NCI-H2171 treated with DMSO at 0.1 percent for 48 hours (cell line): Measurements from ENCODE around the gene ATP6V1F.
A peak's percentile ranks its signal among the peaks of the same experiment; 100 is the strongest.

Source experiments
- DNase-seq: peaks from one replicate; lab custom pipeline; 2025; lab: John Stamatoyannopoulos, UW

ATP6V1F gene

DNA sequence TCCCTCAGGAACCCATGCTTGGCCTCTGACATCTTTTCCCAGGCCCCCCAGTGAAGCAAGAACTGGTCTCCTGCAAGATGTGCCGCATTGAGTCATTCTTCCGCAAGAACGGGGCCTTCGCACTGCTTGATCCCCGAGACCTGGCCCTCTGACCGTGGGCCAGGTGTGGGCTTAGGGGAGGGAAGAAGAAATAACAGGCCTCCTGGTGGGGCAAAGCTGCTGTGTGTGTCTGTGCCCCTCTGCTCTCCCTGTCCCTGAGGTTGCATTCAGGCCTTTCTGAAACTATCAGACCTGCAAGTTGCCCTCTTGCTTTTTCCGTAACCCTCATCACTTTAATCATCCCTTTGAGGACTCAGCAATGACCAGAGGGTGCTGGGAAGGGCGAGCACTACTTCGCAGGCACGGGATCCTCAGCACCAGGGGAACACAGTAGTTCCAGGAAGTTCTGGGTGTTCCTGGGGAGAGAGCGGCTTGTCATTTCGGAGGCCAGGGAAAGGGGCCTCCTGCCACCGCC is 6.0 kb downstream of the ATP6V1F start:
- DNase-seq: no peak

DNA sequence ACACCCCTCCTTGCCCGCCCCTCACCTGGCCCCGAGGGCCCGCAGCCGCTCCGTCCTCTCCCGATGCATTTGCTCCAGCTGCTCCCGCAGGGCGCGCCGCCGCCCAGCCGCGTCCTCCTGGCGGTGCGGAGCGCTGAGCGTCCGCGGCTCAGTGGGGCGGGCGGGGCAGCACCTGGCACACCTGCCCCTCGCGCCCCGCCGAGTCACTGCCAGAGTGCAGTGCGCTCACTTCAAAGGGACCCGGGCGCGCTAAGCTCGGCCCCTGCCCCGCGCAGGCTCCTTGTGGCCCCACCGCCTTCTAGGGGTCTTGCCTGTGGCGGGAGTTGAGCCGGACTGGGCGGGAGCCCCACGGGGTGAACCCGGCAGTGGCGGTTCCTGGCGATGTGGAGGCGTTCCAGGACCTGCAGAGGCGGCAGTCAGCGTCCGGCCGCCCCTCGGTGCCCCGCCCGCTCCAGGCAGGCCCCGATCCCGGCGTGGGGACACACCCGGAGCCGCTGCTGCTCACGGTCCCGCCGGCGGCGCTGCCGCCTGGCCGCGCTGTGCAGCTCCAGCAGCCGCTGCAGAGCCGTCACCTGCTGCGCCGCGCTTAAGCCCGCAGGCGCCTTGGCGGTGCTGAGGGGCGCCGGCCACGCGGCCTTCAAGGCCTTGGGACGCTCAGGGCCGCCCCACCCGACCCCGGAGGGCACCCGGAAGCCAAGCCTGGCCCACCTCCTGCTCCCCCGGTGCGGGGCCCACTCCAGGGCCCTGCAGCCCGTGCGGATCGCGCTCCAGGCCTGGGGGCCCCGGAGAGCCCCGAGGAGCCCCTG is 6.7 kb downstream of the ATP6V1F start:
- peak; percentile 60 for DNase-seq

DNA sequence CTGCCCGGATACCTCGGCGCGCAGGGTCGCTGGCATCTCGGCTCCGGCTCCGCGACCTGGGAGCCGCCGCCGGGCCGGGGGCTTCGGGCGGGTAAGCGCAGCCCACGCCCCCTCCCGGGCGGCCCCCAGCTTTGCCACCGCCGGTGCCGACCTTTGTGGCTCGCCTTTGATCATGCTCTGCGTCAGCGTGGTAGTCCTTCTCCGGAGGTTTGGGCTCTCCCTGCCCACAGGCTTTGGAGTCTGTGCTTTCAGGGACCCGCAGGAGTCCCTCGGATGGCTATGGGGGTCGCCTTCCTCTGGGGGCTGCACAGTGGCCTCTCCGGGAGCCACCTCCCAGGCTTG is 7.3 kb downstream of the ATP6V1F start:
- no peak for DNase-seq

DNA sequence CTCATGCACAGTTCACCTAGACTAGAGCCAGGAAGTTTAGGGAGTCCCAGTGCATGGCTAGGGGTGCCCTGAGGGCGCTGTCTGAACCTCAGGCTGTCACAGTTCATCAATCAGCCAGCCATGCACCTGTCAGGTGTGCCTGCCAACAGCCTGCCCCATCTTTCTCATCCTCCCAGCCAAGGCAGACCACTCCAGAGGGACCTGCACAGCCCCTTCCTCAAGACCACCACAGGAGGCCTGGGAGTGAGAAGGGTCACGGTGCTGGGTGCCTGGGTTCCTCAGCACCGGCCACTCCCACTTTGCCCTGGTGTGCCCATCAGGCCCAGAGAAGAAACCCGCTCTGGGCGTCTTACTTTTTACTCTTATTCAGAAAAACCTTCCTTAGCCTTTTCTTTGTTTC is 8.4 kb downstream of the ATP6V1F start:
- DNase-seq: no peak

DNA sequence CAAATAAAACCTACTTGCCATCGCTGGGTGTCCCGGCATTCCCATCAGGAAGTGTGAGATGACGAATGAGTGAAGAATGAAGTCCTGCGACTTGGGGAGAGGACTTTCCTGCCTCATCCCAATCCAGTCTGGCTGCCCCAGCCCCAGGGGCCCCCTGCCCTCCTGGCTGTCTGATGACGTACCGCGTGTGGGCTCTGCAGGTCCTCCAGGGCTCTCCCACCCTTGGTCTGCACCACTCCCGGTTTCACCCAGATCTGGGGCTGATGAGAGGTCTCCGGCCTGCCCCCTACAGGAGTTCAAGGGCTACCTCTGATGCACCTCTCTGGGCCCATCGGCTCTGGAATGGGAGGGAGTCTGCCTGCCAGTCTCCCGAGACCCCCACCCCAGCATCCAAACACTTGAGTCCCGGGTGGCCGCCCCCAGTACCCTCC is 9.8 kb downstream of the ATP6V1F start:
- DNase-seq: no peak

DNA sequence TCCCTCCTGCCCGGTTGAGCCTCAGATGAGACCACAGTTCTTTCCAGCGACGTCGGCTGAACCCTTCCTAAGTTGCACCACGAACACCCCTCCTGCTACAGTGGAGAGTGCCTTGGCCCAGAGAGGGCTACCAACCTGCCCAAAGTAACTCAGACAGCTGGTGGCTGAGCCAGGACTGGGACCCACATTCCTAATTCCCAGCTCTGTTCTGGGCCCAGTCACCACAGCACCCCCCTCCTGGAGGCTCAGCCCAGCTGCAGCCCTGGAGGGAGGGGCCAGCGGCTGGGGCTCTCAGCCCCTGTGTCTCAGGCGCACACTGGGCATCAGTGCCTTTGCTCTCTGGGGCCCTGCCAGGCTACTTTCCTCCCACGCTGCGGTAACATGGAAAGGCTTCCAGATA is 10.6 kb downstream of the ATP6V1F start:
- DNase-seq: no peak

DNA sequence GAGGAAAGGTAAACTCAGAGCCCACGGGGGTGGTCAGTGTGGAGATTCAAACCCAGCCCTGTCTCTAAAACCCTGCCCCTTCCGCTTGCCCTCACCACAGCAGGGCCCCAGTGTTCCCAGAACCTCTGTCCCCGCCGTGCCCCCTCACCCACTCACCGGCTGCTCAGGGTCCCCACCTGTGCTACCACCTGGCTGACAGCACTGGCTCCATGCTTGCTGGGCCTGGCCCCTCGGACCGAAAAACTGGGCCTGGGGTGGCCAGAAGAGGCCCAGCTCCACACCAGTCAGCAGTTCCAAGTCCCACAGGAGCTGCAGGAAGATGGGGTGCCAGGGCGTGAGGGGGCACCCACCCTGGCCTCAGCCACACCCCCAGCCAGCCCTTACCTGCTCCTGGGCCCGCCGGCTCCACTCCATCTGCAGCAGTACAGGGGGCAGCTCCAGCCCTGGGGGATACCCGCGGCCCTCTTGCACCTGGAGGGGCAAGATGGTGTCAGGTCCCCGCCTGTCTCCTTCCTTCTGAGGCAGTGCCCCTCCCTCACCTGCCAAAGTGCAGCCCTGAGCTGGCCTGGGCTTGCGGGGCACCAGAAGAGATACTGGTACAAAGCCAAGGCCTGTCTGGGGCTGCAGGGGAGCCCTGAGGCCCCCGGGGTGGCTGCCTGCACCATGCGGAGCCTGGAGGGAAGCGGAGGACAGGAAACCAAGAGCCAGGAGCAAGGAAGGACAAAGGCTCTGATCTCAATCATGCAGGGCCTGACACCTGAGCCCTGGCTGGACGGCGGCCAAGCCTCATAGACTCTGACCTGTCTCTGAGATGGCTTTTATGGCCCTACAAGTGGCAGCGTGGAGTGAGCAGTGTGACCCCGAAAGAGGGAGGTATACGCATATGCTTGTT is 11.7 kb downstream of the ATP6V1F start:
- peak; percentile 18 for DNase-seq

DNA sequence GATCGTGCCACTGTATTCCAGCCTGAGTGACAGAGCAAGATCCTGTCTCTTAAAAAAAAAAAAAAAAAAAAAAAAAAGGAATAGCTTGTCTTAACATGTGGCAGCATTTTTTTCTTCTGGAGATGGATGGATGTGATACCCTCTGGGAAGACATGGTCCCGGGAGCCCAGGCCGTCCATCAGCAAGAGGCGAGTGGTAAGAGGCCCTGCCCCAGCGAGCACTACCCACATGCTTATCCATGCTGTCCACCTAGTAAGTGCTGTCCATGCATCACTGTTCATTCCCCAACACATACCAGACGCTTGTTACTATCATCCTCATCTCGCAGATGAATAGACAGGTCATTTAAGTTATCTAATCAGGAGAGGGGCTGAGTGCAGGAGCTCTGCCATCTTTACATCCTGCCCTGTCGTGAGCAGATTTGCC is 12.9 kb downstream of the ATP6V1F start:
- peak; percentile 43 for DNase-seq

DNA sequence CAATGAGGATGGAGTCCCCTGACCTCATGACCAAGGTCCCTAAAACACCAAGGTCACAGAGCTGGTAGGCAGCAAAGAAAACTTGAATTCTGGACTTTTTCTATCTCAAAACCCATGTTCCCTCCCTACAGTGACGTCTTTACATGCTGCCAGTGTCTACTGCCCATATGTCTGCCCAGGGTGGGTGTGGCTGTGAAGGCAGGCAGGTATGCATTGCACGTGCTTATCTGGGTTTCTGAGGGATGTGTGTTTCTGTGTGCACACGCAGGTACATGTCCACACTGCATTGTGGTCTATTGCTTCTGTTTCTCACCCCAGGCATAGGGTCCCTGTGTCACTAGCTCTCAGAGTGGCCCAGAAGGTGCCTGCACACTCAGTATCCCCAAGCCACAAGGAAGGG is 13.5 kb downstream of the ATP6V1F start:
- DNase-seq: no peak

DNA sequence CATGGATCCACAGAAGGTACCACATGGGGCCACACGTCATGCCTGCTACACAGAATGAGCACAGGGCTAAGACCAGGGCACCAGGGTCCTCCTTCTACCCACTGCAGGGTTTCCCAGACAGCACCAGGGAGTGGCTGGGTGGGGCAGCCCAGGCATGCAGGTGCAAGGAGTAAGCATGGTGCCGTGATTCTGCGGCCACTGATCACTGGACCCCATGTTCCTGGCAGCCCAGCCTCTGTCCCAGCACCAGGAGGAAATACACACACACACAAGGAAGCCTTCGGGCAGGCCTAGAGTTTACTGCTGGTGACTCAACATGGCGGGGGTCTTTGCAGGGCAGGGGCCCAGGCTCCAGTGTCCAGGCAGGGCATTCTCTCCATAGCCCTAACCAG is 13.9 kb downstream of the ATP6V1F start:
- DNase-seq: no peak

DNA sequence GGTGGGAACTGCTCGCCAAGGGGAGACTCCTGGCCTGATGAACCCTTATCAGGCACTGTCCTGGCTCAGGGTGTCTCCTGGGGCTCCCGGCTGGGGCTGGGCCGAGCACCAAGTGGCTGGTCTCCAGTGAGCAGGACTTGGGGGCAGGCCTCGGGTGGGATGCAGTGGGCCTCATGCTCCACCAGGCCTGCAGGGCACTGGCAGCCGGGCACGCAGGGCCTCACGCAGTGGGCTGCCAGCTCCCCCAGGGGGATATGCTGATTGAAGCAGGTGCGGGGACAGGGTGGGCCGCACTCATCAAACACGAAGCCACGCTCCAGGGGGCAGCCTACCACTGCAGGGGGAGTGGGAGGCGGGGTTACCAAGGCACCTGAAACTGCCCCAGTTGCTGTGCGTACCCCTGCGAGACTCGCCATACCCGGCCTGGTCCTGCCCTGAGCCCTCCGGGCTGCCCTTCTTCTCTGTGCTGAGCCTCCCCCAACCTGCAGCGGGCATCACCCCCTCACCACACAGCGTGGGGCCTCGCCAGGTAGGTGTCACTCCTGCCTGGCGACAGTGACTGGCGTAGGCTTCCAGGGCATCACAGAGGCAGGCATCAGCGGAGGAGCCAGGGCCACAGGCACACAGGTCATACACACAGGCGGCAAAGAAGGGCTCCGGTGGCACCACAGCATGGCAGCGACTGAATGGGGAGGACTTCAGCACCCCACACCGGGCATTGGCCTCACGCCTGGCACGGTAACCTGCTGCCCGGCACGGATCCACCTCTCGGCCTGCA is 14.5 kb downstream of the ATP6V1F start:
- DNase-seq: no peak

DNA sequence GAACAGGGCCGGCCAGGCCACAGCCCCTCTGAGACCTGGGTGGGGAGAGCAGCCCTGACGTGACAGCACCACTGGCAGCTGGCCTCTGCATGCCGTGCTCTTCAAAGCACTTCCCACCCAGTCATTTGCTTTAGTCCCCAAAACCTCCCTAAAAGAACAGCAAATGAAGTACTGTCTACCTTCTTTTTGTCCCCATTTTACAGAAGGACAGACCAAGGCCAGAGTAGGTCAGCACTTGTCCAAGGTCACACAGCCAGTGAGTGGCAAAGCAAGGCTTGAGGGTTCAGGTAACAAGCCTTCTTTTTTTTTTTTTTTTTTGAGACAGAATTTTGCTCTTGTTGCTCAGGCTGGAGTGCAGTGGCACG is 15.1 kb downstream of the ATP6V1F start:
- DNase-seq: no peak

DNA sequence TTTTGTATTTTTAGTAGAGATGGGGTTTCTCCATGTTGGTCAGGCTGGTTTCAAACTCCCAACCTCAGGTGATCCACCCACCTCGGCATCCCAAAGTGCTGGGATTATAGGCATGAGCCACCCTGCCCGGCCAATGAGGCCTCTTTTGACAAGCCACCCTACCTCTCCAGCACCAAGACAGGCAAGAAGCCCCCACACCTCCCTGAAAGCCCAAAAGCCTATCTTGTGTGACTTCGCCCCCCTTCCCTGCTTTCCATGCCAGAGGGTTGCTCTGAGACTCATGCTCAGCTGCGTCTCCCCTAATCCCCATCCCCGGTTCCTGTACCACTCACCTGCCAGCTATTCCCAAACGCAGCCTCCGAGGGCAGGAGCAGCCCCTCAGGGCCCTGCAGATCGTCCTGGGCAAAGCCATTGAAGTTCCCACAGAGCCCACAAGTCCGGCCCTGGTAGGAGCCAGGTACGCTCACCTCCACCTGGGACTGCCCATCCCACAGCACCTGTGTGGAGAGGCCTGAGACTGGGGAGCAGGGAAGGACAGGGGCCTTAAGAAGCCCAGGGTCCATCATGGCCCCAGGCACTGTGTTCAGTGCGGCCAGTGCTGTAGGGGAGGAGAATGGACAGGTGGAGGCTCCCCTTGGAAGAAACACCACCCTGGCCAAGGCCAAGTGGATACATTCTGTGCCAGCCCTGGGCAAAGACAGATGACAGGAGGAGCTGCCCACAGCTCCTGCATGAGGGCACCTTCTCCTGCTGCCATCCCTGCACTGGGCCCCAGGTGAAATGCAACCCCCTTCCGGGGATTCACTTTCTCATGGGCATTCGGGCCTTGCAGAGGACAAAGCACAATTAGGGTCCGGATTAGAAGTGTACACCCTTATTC is 15.8 kb downstream of the ATP6V1F start:
- no peak for DNase-seq

DNA sequence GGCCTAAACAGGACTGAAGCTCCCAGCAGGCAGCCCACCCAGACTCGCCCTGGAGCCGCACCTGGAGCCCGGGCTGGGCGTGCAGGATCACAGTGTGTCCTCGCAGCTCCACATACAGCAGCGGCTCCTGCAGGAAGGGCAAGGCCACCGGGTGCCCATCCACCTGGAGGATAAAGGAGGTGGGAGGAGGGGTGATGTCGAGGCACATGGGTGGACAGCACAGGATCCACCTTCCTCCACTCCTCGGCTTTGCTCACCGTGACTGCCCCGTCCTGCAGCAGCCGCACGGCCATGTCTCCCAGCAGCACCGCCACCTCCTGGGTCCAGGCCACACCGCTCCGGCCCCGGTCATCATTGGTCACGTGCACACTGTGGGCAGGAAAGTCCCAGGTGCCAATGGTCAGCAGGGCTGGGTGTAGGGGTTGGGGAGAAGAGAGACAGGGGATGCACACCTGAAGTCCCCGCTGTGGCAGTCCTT is 16.8 kb downstream of the ATP6V1F start:
- no peak for DNase-seq

DNA sequence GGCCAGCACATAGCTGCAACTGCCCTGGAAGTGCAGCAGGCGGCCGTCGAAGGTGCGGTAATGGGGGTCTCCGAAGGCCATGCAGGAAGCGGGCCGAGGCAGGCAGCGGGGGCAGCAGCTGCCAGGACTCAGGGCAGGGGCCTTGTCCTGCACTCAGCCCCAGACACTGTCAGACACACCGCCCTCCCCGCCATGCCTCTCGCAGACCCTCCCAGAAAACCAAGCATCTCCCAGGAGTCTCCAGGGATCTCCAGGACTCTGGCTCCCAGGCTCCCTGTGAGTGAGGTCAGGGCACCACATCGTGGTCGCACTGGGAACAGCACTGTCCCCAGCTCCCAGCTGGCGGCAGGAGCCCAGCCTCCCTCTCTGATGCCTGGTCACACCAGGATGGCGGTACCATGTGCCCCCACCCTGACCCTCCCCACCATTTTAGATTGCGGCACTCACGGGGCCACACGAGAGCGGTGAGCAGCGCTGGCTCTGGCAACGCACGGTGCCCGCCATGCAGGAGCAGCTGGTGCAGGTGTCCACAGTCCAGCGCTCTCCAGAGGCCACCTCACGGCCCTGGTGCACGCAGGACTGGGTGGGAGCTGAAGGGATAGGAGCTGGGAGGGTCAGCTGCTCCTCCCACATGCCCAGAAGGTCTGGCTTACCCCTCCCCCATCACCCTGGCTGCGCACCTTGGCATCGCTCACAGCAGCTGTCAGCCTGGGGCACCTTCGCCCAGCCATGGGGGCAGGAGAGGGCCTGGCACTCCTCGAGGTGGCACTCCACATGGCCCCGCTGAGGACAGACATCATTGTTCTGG is 17.5 kb downstream of the ATP6V1F start:
- peak; percentile 64 for DNase-seq

DNA sequence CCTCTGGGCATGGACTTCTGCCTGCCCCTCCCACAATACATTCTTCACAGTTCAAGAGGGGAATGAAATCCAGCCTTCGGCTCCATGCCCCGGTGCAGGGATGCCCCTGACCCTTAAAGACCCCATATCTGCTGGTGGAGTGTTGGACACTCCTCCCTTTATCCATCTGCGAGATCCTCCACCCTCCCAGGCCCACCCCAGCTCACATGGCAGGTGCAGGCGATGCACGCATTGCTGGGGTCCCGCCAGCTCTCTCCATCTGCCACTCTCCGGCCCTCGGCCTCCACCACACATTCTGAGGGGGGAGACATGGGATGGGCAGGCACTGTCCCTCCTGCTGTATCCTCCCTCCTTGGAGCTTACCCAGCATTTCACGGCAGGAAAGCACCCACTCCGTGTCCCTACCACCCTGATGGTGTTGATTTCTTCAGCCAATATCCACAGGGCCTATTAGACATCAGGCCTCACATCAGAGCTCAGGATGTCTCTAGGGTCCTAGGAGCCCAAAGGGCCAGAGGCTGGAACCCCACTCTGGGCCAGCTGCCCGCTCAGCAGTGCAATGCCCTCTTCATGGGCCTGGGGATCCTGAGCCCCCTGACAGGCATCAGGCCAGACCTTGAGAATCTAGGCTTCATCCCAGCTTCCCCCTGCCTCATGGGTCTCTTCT is 18.3 kb downstream of the ATP6V1F start:
- no peak for DNase-seq

DNA sequence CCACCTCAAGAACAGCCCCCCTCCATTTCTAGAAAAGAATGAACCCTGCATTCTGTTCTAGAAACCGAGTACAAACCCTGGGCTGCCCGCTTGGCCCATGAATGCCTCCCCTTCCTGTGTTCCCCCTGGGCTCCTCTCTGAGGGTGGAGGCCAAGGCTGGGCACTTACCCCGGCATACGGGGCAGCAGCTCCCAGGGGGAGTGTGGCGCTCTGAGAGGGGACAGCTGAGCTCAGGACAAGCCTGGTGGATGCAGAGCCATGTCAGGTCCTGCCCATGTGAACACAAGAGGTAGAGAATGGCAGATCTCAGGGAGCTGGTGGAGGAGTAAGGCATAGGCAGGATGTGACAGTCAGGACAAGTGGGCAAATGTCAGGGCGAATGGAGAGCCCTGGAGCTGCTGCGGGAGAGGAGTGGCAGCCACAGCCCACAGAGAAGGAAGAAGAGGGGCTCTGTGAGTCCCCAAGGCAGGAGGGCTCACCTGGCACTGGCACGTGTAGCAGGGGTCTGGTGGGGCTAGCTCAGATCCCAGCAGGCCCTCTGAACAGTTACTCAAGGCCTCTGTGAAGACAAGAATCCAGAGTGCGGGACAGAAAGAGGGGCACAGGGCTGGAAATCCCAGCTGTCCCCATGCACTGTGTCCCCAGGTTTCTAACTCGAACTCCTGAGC is 18.9 kb downstream of the ATP6V1F start:
- no peak for DNase-seq

DNA sequence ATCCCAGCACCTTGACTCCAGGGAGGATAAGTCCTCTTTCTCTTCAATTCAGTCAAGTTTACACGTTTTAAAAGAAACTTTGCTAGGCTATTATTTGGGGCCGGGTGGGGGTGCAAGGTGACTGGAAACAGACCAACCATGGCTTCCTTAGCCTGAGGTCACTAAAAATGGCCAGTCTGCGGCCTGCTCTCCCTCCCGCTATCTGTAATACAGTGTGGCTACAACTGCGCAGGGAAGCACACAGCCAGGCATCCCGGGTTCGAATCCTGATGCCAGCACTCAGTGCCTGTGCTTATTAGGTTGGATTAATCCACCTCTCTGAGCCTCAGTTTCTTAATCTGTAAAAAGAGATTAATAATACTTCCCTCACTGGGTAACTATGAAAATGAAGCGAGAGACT is 19.5 kb downstream of the ATP6V1F start:
- no peak for DNase-seq
